OCI-LY7 (cell line): ENCODE measurements around the gene SLC26A8.

ENCODE experiments used
- EZH2phosphoT487 ChIP-seq: fragments of 200-600 bp; sonication (generic); IDR thresholded peaks from 2 replicates; pipeline ENCODE4 v1.6.1; 2018; ENCODE audit warnings: low read depth, borderline replicate concordance, mild to moderate bottlenecking, mixed run types, antibody characterized with exemption, low read length, moderate library complexity, mixed read lengths
- TF ChIP-seq, protein P1 (sequence below): fragments of 200-600 bp; sonication (generic); conservative IDR thresholded peaks from 2 replicates; pipeline ENCODE4 v1.5.1; 2014; ENCODE audit warnings: mild to moderate bottlenecking, antibody characterized with exemption, low read length, moderate library complexity, mixed read lengths

DNA sequence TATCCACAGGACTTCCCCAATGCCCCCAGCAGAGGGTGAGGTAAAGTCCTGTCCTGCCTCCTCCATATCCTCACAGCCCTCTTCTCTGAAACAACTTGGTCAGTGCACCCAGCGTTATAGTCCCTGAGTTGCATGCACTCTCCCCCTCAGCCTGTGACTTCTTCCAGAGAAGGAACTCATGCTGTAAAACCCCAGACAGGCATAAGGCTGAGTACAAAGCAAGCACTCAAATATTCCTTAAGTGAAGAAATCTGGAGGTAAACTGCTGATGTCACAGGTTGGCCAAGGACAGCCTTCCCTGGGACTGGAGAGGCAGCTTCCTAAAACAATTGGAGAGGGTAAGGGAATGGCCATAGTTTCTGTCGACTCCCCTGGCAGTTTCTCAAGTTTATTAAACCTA, 90.6 kb downstream of the SLC26A8 start:
- TF ChIP-seq, protein P1, sequence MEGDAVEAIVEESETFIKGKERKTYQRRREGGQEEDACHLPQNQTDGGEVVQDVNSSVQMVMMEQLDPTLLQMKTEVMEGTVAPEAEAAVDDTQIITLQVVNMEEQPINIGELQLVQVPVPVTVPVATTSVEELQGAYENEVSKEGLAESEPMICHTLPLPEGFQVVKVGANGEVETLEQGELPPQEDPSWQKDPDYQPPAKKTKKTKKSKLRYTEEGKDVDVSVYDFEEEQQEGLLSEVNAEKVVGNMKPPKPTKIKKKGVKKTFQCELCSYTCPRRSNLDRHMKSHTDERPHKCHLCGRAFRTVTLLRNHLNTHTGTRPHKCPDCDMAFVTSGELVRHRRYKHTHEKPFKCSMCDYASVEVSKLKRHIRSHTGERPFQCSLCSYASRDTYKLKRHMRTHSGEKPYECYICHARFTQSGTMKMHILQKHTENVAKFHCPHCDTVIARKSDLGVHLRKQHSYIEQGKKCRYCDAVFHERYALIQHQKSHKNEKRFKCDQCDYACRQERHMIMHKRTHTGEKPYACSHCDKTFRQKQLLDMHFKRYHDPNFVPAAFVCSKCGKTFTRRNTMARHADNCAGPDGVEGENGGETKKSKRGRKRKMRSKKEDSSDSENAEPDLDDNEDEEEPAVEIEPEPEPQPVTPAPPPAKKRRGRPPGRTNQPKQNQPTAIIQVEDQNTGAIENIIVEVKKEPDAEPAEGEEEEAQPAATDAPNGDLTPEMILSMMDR = no peak
- TF ChIP-seq EZH2phosphoT487 = no peak
